ENCODE results near the gene PCDHGA1. TPM values are rescaled to one million over a fixed set of nuclear protein-coding genes. Genes with fewer than 3 reads are reported as not detected.
"Not testable (repeated sequence)": the region's sequence is repeated elsewhere in the genome, so short reads cannot be mapped to it uniquely, and the experiment has no call there.

Gene PCDHGA1
- total RNA-seq, 1 experiment from 2014 or later, result 0.35 TPM

- TSS peak; percentile 47 for BruUV-seq (replicated peaks)
- intact Hi-C loops (cut with micrococcal nuclease), result loop anchor here (1.0 to 10.0 kb wide), 4 partner anchors 111 to 328 kb away; partner anchors contain the start of gene PCDHB14
- ChIA-PET POLR2A (interaction anchor here (1.0 to 1.5 kb wide), 6 partner anchors 63 to 148 kb away, joined by 3 to 11 read pairs (median 3); partner anchors contain the start of gene PCDHGC3), CTCF (interaction anchor here (0.6 to 5.5 kb wide), 29 partner anchors 9 to 236 kb away, joined by 3 to 38 read pairs (median 5); partner anchors contain the start of genes PCDHB11, PCDHB14, PCDHGB4 and PCDHGC3)
- Mint-ChIP-seq H3K36me3 (ENCODE audit: insufficient read depth, unreplicated experiment) (peaks cover 5% of the 10 kb centered on the region), H3K4me3 (ENCODE audit: unreplicated experiment) (peak within 1 kb of the TSS; percentile 54), H3K27me3 (ENCODE audit: insufficient read depth, unreplicated experiment) (no peaks in the 10 kb centered on the region), H3K4me1 (ENCODE audit: insufficient read depth, unreplicated experiment) (no peaks in the 10 kb centered on the region), H3K9me3 (ENCODE audit: unreplicated experiment) (peaks cover 41% of the 10 kb centered on the region), H3K27ac (ENCODE audit: low read depth, unreplicated experiment) (no peak within 1 kb of the TSS)
- peak; percentile 67 for TF ChIP-seq CTCF (IDR thresholded peaks at IDR 0.05; ENCODE audit: unreplicated experiment)
- peak; percentile 83 for DNase-seq (ENCODE audit: unreplicated experiment)
These were observed 82.7 kb downstream of the PCDHGA1 start, which contains the start of gene PCDHGA10 for GRCh38 chr5:141412854-141413539. PCDHGA10 (plus strand) TSS chr5:141412987; CDS start chr5:141413176, 189 bp downstream.

DNA sequence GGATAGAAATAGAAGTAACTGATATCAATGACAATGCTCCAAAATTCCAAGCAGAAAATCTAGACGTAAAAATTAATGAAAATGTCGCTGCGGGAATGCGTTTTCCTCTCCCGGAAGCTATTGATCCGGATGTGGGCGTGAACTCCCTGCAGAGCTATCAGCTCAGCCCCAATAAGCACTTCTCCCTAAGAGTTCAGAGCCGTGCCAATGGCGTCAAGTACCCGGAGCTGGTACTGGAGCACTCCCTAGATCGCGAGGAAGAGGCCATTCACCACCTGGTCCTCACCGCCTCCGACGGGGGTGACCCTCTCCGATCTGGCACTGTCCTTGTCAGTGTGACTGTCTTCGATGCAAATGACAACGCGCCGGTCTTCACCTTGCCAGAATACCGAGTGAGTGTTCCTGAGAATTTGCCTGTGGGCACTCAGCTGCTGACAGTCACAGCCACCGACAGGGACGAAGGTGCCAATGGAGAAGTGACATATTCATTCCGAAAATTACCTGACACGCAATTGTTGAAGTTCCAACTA lies 83.3 kb downstream of the PCDHGA1 start:
- no peak for DNase-seq (ENCODE audit: unreplicated experiment)
- intact Hi-C loops (cut with micrococcal nuclease), result loop anchor here (10.0 kb wide), 2 partner anchors 189 to 329 kb away; partner anchors contain the start of gene PCDHB14
- no TSS peak for BruUV-seq (replicated peaks)
- peaks cover 42% of the 10 kb centered on the region for H3K9me3 Mint-ChIP-seq (ENCODE audit: unreplicated experiment)
- H3K27me3 Mint-ChIP-seq (ENCODE audit: insufficient read depth, unreplicated experiment), result no peaks in the 10 kb centered on the region
- H3K27ac Mint-ChIP-seq (ENCODE audit: low read depth, unreplicated experiment), result no peak overlapping the region
- CTCF ChIA-PET, result interaction anchor here (0.6 to 5.5 kb wide), 24 partner anchors 10 to 214 kb away, joined by 3 to 38 read pairs (median 5); partner anchors contain the start of genes PCDHB11, PCDHB14, PCDHGB4 and PCDHGC3
- TF ChIP-seq CTCF (IDR thresholded peaks at IDR 0.05; ENCODE audit: unreplicated experiment), result no peak
- no peaks in the 10 kb centered on the region for H3K4me1 Mint-ChIP-seq (ENCODE audit: insufficient read depth, unreplicated experiment)
- H3K4me3 Mint-ChIP-seq (ENCODE audit: unreplicated experiment), result peak overlapping the region; percentile 54
- H3K36me3 Mint-ChIP-seq (ENCODE audit: insufficient read depth, unreplicated experiment), result peaks cover 5% of the 10 kb centered on the region
- POLR2A ChIA-PET, result interaction anchor here (1.0 to 1.5 kb wide), 4 partner anchors 99 to 147 kb away, joined by 3 to 11 read pairs (median 3); no protein-coding TSS in a partner anchor

- intact Hi-C loops (cut with micrococcal nuclease), result loop anchor here (10.0 kb wide), 2 partner anchors 190 to 330 kb away; partner anchors contain the start of gene PCDHB14
- CTCF ChIA-PET, result interaction anchor here (0.6 to 5.5 kb wide), 7 partner anchors 95 to 191 kb away, joined by 3 to 38 read pairs (median 6); partner anchors contain the start of gene PCDHB14
- not testable (repeated sequence) for H3K27ac Mint-ChIP-seq (ENCODE audit: low read depth, unreplicated experiment); H3K36me3 Mint-ChIP-seq (ENCODE audit: insufficient read depth, unreplicated experiment); H3K4me3 Mint-ChIP-seq (ENCODE audit: unreplicated experiment); H3K27me3 Mint-ChIP-seq (ENCODE audit: insufficient read depth, unreplicated experiment); H3K4me1 Mint-ChIP-seq (ENCODE audit: insufficient read depth, unreplicated experiment); DNase-seq (ENCODE audit: unreplicated experiment); BruUV-seq (replicated peaks)
- H3K9me3 Mint-ChIP-seq (ENCODE audit: unreplicated experiment), result peaks cover 39% of the 10 kb centered on the region
- POLR2A ChIA-PET, result interaction anchor here (0.6 to 1.2 kb wide), 2 partner anchors 143 to 340 kb away, joined by 3 read pairs; no protein-coding TSS in a partner anchor
These were observed 84.4 kb downstream of the PCDHGA1 start for GRCh38 chr5:141414548-141415274.

DNA sequence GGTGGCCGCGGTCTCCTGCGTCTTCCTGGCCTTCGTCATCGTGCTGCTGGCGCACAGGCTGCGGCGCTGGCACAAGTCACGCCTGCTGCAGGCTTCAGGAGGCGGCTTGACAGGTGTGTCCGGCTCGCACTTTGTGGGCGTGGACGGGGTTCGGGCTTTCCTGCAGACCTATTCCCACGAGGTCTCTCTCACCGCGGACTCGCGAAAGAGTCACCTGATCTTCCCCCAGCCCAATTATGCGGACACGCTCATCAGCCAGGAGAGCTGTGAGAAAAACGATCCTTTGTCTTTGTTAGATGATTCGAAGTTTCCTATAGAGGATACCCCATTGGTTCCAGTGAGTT lies 84.9 kb downstream of the PCDHGA1 start:
- intact Hi-C loops (cut with micrococcal nuclease), result loop anchor here (10.0 kb wide), 2 partner anchors 190 to 330 kb away; partner anchors contain the start of gene PCDHB14
- H3K9me3 Mint-ChIP-seq (ENCODE audit: unreplicated experiment), result peaks cover 35% of the 10 kb centered on the region

More for the DNA sequence above, 84.9 kb downstream of the PCDHGA1 start:
- H3K4me3 Mint-ChIP-seq (ENCODE audit: unreplicated experiment); H3K36me3 Mint-ChIP-seq (ENCODE audit: insufficient read depth, unreplicated experiment); BruUV-seq (replicated peaks); DNase-seq (ENCODE audit: unreplicated experiment); H3K4me1 Mint-ChIP-seq (ENCODE audit: insufficient read depth, unreplicated experiment); H3K27me3 Mint-ChIP-seq (ENCODE audit: insufficient read depth, unreplicated experiment); H3K27ac Mint-ChIP-seq (ENCODE audit: low read depth, unreplicated experiment): not testable (repeated sequence)
- CTCF ChIA-PET, result interaction anchor here (4.2 to 5.5 kb wide), 2 partner anchors 110 to 149 kb away, joined by 37 to 38 read pairs; no protein-coding TSS in a partner anchor
- POLR2A ChIA-PET, result interaction anchor here (0.6 kb wide), 1 partner anchor 340 kb away, joined by 3 read pairs; no protein-coding TSS in a partner anchor

Measured in MCF 10A (cell line).